ENCODE data around the gene PLEKHA1.

Gene PLEKHA1

GRCh38 chr10:122363722-122364463, 10.6 kb upstream of the PLEKHA1 start:
- Histone ChIP-seq H3K27me3 (replicated peaks in 2 of 5; ENCODE audit: control insufficient read depth in 4 of 5, insufficient read depth in 5 of 5, low read length in 4 of 5) (peaks cover 0 to 10% (median 5%) of the 10 kb centered on the region in 5 experiments), H3K4me1 (ENCODE audit: control extremely low read depth in 1 of 4, control insufficient read depth in 4 of 4, insufficient read depth in 4 of 4, low read length in 3 of 4) (no peaks in the 10 kb centered on the region), H3K27ac (ENCODE audit: insufficient read depth in 1 of 2, low read depth in 1 of 2, low read length in 2 of 2, poor library complexity in 1 of 2, severe bottlenecking in 2 of 2) (no peak overlapping the region), H3K4me3 (ENCODE audit: control insufficient read depth in 1 of 7, extremely low read depth in 1 of 7, insufficient read depth in 4 of 7, low read depth in 2 of 7, low read length in 6 of 7) (no peak overlapping the region), H3K9me3 (ENCODE audit: control extremely low read depth in 1 of 5, control insufficient read depth in 4 of 5, insufficient read depth in 2 of 5, low read depth in 1 of 5, low read length in 4 of 5) (peaks cover 0 to 8% (median 3%) of the 10 kb centered on the region in 5 experiments), H3K36me3 (ENCODE audit: control insufficient read depth in 4 of 4, insufficient read depth in 4 of 4, low read length in 3 of 4) (no peaks in the 10 kb centered on the region)
- ChIA-PET POLR2A (no interaction called here), CTCF (no interaction called here)
- 78% methylated on average over 5 of the region's 6 CpGs for WGBS (ENCODE audit: insufficient coverage)
- DNase-seq = no peak

GRCh38 chr10:122368502-122369254, 5.8 kb upstream of the PLEKHA1 start:
- H3K27ac ChIP-seq (ENCODE audit: insufficient read depth in 1 of 2, low read depth in 1 of 2, low read length in 2 of 2, poor library complexity in 1 of 2, severe bottlenecking in 2 of 2) = no peak overlapping the region
- 75% methylated on average over 12 of the region's 13 CpGs for WGBS (ENCODE audit: insufficient coverage)
- no peaks in the 10 kb centered on the region for H3K36me3 ChIP-seq (ENCODE audit: control insufficient read depth in 4 of 4, insufficient read depth in 4 of 4, low read length in 3 of 4)
- POLR2A ChIA-PET = no interaction called here
- peaks cover 5 to 28% (median 15%) of the 10 kb centered on the region in 5 experiments for H3K27me3 ChIP-seq (replicated peaks in 2 of 5; ENCODE audit: control insufficient read depth in 4 of 5, insufficient read depth in 5 of 5, low read length in 4 of 5)
- peaks cover 1 to 2% (median 2%) of the 10 kb centered on the region in 4 experiments for H3K4me1 ChIP-seq (ENCODE audit: control extremely low read depth in 1 of 4, control insufficient read depth in 4 of 4, insufficient read depth in 4 of 4, low read length in 3 of 4)
- DNase-seq = no peak
- H3K4me3 ChIP-seq (ENCODE audit: control insufficient read depth in 1 of 7, extremely low read depth in 1 of 7, insufficient read depth in 4 of 7, low read depth in 2 of 7, low read length in 6 of 7) = no peak overlapping the region
- CTCF ChIA-PET = interaction anchor here (0.9 to 1.4 kb wide), 2 partner anchors 14 to 25 kb away, joined by 3 to 4 read pairs; no protein-coding TSS in a partner anchor
- H3K9me3 ChIP-seq (ENCODE audit: control extremely low read depth in 1 of 5, control insufficient read depth in 4 of 5, insufficient read depth in 2 of 5, low read depth in 1 of 5, low read length in 4 of 5) = peaks cover 0 to 6% (median 2%) of the 10 kb centered on the region in 5 experiments

DNA sequence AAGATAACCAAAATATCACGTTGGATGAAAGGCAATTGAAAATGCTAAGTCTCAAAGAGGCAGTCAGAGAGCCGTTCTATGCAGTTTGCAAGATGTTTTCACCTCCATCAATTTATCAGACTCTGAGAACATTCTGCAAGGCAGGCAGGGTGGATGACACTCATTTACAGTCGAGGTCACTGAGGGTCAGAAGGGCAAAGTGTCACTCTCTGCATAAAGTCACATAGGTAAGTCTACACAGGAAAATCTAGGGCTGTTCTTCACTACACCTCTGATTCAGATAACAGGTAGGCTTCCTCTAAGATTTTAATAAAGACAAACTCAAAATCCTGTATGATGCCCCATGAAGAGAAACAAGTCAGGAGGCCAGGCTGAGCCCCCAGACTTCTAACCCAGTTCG, 1.4 kb upstream of the PLEKHA1 start:
- Histone ChIP-seq H3K27me3 (replicated peaks in 2 of 5; ENCODE audit: control insufficient read depth in 4 of 5, insufficient read depth in 5 of 5, low read length in 4 of 5) (peaks cover 5 to 30% (median 15%) of the 10 kb centered on the region in 5 experiments), H3K9me3 (ENCODE audit: control extremely low read depth in 1 of 5, control insufficient read depth in 4 of 5, insufficient read depth in 2 of 5, low read depth in 1 of 5, low read length in 4 of 5) (no peaks in the 10 kb centered on the region), H3K4me3 (ENCODE audit: control insufficient read depth in 1 of 7, extremely low read depth in 1 of 7, insufficient read depth in 4 of 7, low read depth in 2 of 7, low read length in 6 of 7) (no peak overlapping the region), H3K4me1 (ENCODE audit: control extremely low read depth in 1 of 4, control insufficient read depth in 4 of 4, insufficient read depth in 4 of 4, low read length in 3 of 4) (peaks cover 7 to 17% (median 13%) of the 10 kb centered on the region in 4 experiments), H3K36me3 (ENCODE audit: control insufficient read depth in 4 of 4, insufficient read depth in 4 of 4, low read length in 3 of 4) (no peaks in the 10 kb centered on the region), H3K27ac (ENCODE audit: insufficient read depth in 1 of 2, low read depth in 1 of 2, low read length in 2 of 2, poor library complexity in 1 of 2, severe bottlenecking in 2 of 2) (no peak overlapping the region)
- 97% methylated on average over 3 of the region's 4 CpGs for WGBS (ENCODE audit: insufficient coverage)
- no peak for DNase-seq
- CTCF ChIA-PET = no interaction called here
- POLR2A ChIA-PET = no interaction called here

DNA sequence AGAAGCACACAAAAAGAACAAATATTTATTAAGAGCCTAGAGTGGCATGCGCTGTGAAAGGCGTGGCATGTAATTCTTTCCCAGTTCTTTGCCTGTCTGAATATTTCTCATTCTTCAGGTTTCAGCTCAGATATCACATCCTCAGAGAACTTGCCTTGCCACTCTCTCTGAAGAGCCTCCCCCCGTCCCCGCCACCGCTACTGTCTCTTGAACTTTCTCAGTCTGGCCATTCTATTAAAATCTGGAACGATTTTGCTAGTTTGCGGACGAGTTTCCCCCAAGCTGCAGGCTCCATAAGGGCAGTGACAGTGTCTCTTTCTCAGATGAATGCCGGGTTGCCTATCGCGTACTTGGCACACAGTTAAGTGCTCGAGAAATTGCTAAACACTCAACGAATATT, 787 bp upstream of the PLEKHA1 start:
- Histone ChIP-seq H3K27ac (ENCODE audit: insufficient read depth in 1 of 2, low read depth in 1 of 2, low read length in 2 of 2, poor library complexity in 1 of 2, severe bottlenecking in 2 of 2) (no peak overlapping the region), H3K4me3 (ENCODE audit: control insufficient read depth in 1 of 7, extremely low read depth in 1 of 7, insufficient read depth in 4 of 7, low read depth in 2 of 7, low read length in 6 of 7) (peak overlapping the region; percentile 31 to 92 (median 70)), H3K9me3 (ENCODE audit: control extremely low read depth in 1 of 5, control insufficient read depth in 4 of 5, insufficient read depth in 2 of 5, low read depth in 1 of 5, low read length in 4 of 5) (no peaks in the 10 kb centered on the region), H3K4me1 (ENCODE audit: control extremely low read depth in 1 of 4, control insufficient read depth in 4 of 4, insufficient read depth in 4 of 4, low read length in 3 of 4) (peaks cover 7 to 17% (median 13%) of the 10 kb centered on the region in 4 experiments), H3K27me3 (replicated peaks in 2 of 5; ENCODE audit: control insufficient read depth in 4 of 5, insufficient read depth in 5 of 5, low read length in 4 of 5) (peaks cover 5 to 25% (median 12%) of the 10 kb centered on the region in 5 experiments), H3K36me3 (ENCODE audit: control insufficient read depth in 4 of 4, insufficient read depth in 4 of 4, low read length in 3 of 4) (no peaks in the 10 kb centered on the region)
- ChIA-PET CTCF (no interaction called here), POLR2A (no interaction called here)
- peak in 1 of 3 donors; percentile 17 for DNase-seq
- WGBS (ENCODE audit: insufficient coverage) = 19% methylated on average over 11 of the region's 13 CpGs

- ChIA-PET CTCF (interaction anchor here (1.0 kb wide), 1 partner anchor 44 kb away, joined by 3 read pairs; no protein-coding TSS in a partner anchor), POLR2A (no interaction called here)
- H3K4me3 ChIP-seq (ENCODE audit: control insufficient read depth in 1 of 7, extremely low read depth in 1 of 7, insufficient read depth in 4 of 7, low read depth in 2 of 7, low read length in 6 of 7) = peak overlapping the region; percentile 60 to 92 (median 80)
- H3K27ac ChIP-seq (ENCODE audit: insufficient read depth in 1 of 2, low read depth in 1 of 2, low read length in 2 of 2, poor library complexity in 1 of 2, severe bottlenecking in 2 of 2) = peak overlapping the region in 1 of 2 experiments; percentile 49
- H3K4me1 ChIP-seq (ENCODE audit: control extremely low read depth in 1 of 4, control insufficient read depth in 4 of 4, insufficient read depth in 4 of 4, low read length in 3 of 4) = peaks cover 7 to 17% (median 13%) of the 10 kb centered on the region in 4 experiments
- peaks cover 0 to 5% (median 0%) of the 10 kb centered on the region in 4 experiments for H3K36me3 ChIP-seq (ENCODE audit: control insufficient read depth in 4 of 4, insufficient read depth in 4 of 4, low read length in 3 of 4)
- H3K27me3 ChIP-seq (replicated peaks in 2 of 5; ENCODE audit: control insufficient read depth in 4 of 5, insufficient read depth in 5 of 5, low read length in 4 of 5) = peaks cover 3 to 22% (median 12%) of the 10 kb centered on the region in 5 experiments
- WGBS (ENCODE audit: insufficient coverage) = 0% methylated on average over 87 of the region's 89 CpGs
- no peaks in the 10 kb centered on the region for H3K9me3 ChIP-seq (ENCODE audit: control extremely low read depth in 1 of 5, control insufficient read depth in 4 of 5, insufficient read depth in 2 of 5, low read depth in 1 of 5, low read length in 4 of 5)
- DNase-seq = peak; percentile 40 to 73 (median 71)
Measured at GRCh38 chr10:122374859-122375678, 561 bp downstream of the PLEKHA1 start.

DNA sequence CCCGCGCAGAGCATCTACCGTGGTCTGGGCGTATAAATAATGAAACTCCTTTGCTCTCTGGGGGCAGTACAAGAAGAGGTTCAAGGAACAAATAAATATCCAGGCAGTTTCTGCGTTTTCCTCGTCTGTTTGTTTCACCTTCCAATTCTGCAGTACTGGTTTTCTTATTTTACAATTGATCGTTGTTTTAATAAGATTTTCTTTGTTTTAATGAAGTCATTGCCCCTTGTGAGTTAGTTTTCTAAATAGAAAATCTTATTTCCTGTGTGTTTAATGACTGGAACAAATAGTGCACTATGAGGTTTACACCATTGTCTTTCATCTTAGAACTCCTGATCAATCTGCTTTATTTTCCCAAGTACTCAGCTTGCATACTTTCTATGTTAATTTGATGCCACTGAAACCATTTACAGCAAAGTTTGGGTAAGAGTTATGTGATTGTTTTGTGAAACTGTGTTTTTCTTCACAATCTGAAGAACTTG, 1.2 kb downstream of the PLEKHA1 start:
- Histone ChIP-seq H3K4me1 (ENCODE audit: control extremely low read depth in 1 of 4, control insufficient read depth in 4 of 4, insufficient read depth in 4 of 4, low read length in 3 of 4) (peaks cover 7 to 17% (median 13%) of the 10 kb centered on the region in 4 experiments), H3K27me3 (replicated peaks in 2 of 5; ENCODE audit: control insufficient read depth in 4 of 5, insufficient read depth in 5 of 5, low read length in 4 of 5) (peaks cover 2 to 17% (median 9%) of the 10 kb centered on the region in 5 experiments), H3K4me3 (ENCODE audit: control insufficient read depth in 1 of 7, extremely low read depth in 1 of 7, insufficient read depth in 4 of 7, low read depth in 2 of 7, low read length in 6 of 7) (peak overlapping the region; percentile 60 to 92 (median 80)), H3K27ac (ENCODE audit: insufficient read depth in 1 of 2, low read depth in 1 of 2, low read length in 2 of 2, poor library complexity in 1 of 2, severe bottlenecking in 2 of 2) (peak overlapping the region in 1 of 2 experiments; percentile 49), H3K9me3 (ENCODE audit: control extremely low read depth in 1 of 5, control insufficient read depth in 4 of 5, insufficient read depth in 2 of 5, low read depth in 1 of 5, low read length in 4 of 5) (no peaks in the 10 kb centered on the region), H3K36me3 (ENCODE audit: control insufficient read depth in 4 of 4, insufficient read depth in 4 of 4, low read length in 3 of 4) (peaks cover 0 to 5% (median 0%) of the 10 kb centered on the region in 4 experiments)
- POLR2A ChIA-PET = no interaction called here
- DNase-seq = no peak
- 14% methylated on average over 5 of the region's 7 CpGs for WGBS (ENCODE audit: insufficient coverage)
- CTCF ChIA-PET = no interaction called here
